ENCODE measurements around the gene TNIP2. TPM values are rescaled to one million over a fixed set of nuclear protein-coding genes. Genes with fewer than 3 reads are reported as not detected.
A peak's percentile ranks its signal among the peaks of the same experiment; 100 is the strongest.

Gene TNIP2
- total and polyA plus RNA-seq, 2 experiments from 2014 or later: 42.7 to 50.8 TPM

DNA sequence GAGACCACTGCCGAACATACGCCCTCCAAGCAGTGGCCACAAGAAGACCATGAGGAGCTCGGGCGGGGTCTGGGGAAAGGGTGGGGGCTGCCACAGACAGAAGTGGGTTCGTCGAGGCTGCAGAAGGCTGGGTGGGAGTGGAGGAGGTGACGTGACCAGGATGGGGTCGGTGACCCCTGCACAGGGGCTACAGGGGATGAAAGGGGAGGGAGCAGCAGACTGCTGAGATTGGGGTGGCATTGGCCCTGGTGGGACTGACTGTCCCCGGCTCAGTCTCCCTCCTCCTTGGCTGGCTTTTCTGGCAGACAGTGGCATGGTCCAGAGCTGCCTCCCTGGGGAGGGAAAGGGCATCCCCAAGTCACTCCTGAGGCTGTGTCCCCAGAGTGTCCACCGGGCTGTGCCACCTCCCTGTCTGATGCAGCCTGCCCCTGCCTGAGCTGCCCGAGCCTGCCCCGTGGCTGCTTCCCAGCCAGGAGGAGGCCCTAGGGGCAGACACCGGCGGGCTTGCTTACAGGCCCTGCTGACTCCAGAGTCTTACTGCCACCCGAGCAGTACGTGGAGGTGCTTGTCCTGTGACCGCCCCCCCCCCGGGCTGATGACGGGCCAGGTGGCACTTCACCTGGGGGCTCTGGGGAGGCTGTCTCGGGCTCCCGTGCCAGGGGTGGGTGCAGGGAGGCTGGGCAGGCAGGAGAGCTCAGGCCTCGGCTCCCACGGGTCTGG is 44.0 kb upstream of the TNIP2 start:
- Histone ChIP-seq H3K9me3 (ENCODE audit: low read depth) (no peaks in the 10 kb centered on the region), H3K4me1 (ENCODE audit: insufficient read depth) (peaks cover 55% of the 10 kb centered on the region), H3K36me3 (replicated peaks; ENCODE audit: insufficient read depth, low read depth) (no peaks in the 10 kb centered on the region), H4K20me1 (ENCODE audit: insufficient read depth, poor library complexity, severe bottlenecking) (no peaks in the 10 kb centered on the region), H3K79me2 (peaks cover 40% of the 10 kb centered on the region), H2AFZ (no peak overlapping the region), H3K27ac (peak overlapping the region; percentile 94), H3K9me2 (replicated peaks; ENCODE audit: insufficient read depth) (no peaks in the 10 kb centered on the region), H3K4me2 (peak overlapping the region; percentile 61), H3K27me3 (no peaks in the 10 kb centered on the region), H3K4me3 (no peak overlapping the region)
- no peak for DNase-seq (ENCODE audit: low spot score)
- TF ChIP-seq, protein P1, sequence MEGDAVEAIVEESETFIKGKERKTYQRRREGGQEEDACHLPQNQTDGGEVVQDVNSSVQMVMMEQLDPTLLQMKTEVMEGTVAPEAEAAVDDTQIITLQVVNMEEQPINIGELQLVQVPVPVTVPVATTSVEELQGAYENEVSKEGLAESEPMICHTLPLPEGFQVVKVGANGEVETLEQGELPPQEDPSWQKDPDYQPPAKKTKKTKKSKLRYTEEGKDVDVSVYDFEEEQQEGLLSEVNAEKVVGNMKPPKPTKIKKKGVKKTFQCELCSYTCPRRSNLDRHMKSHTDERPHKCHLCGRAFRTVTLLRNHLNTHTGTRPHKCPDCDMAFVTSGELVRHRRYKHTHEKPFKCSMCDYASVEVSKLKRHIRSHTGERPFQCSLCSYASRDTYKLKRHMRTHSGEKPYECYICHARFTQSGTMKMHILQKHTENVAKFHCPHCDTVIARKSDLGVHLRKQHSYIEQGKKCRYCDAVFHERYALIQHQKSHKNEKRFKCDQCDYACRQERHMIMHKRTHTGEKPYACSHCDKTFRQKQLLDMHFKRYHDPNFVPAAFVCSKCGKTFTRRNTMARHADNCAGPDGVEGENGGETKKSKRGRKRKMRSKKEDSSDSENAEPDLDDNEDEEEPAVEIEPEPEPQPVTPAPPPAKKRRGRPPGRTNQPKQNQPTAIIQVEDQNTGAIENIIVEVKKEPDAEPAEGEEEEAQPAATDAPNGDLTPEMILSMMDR (IDR thresholded peaks at IDR 0.05; ENCODE audit: poor library complexity): no peak
- TF ChIP-seq EZH2 (IDR thresholded peaks at IDR 0.05; ENCODE audit: borderline replicate concordance) (no peak), EZH2phosphoT487 (IDR thresholded peaks at IDR 0.05; ENCODE audit: low read depth, severe bottlenecking, unreplicated experiment) (no peak)
- WGBS (ENCODE audit: low lambda C conversion rate, missing lambda C conversion rate): 86% methylated on average over 17 of the region's 23 CpGs

DNA sequence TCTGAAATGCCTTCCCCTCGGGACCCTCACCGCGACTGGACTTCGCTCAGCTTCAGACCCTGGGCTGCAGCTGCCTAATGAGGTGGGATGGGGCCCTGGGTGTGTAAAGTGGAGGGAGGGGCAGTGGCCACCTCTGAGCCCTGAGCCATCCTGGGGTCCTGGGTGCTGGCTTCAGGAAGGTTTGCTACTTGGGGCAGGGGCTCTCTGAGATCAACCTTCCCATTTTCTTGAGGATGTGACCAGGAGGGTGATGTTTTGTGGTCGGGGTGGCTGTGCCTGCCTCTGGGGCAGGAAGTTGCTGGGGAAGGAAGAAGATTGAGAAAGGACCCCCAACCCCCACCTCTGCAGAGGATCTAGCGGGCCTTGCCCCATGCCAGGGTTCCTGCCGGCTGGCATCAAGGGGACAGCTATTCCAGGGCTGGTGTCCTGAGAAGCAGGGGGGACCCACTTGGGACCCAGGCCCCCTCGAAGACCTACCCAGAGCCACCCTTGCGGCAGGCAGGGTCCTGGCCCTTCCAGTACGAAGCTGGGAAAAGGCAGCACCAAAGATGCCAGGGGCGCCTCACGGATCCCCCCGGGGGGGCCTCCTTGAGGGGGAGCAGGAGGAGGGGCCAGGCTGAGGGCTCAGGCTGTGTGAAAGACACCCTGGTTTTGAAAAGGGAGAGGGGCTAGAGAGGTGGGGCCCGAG is 43.2 kb upstream of the TNIP2 start:
- no peaks in the 10 kb centered on the region for H4K20me1 ChIP-seq (ENCODE audit: insufficient read depth, poor library complexity, severe bottlenecking)
- H3K4me3 ChIP-seq: no peak overlapping the region
- H3K4me1 ChIP-seq (ENCODE audit: insufficient read depth): peaks cover 63% of the 10 kb centered on the region
- no peak overlapping the region for H2AFZ ChIP-seq
- 93% methylated on average over 10 of the region's 14 CpGs for WGBS (ENCODE audit: low lambda C conversion rate, missing lambda C conversion rate)
- peaks cover 42% of the 10 kb centered on the region for H3K79me2 ChIP-seq
- no peaks in the 10 kb centered on the region for H3K9me3 ChIP-seq (ENCODE audit: low read depth)
- TF ChIP-seq, protein P1 (IDR thresholded peaks at IDR 0.05; ENCODE audit: poor library complexity): no peak
- TF ChIP-seq EZH2 (IDR thresholded peaks at IDR 0.05; ENCODE audit: borderline replicate concordance) (no peak), EZH2phosphoT487 (IDR thresholded peaks at IDR 0.05; ENCODE audit: low read depth, severe bottlenecking, unreplicated experiment) (no peak)
- H3K4me2 ChIP-seq: peak overlapping the region; percentile 61
- no peaks in the 10 kb centered on the region for H3K36me3 ChIP-seq (replicated peaks; ENCODE audit: insufficient read depth, low read depth)
- no peak for DNase-seq (ENCODE audit: low spot score)
- peak overlapping the region; percentile 94 for H3K27ac ChIP-seq
- no peaks in the 10 kb centered on the region for H3K9me2 ChIP-seq (replicated peaks; ENCODE audit: insufficient read depth)
- H3K27me3 ChIP-seq: no peaks in the 10 kb centered on the region

DNA sequence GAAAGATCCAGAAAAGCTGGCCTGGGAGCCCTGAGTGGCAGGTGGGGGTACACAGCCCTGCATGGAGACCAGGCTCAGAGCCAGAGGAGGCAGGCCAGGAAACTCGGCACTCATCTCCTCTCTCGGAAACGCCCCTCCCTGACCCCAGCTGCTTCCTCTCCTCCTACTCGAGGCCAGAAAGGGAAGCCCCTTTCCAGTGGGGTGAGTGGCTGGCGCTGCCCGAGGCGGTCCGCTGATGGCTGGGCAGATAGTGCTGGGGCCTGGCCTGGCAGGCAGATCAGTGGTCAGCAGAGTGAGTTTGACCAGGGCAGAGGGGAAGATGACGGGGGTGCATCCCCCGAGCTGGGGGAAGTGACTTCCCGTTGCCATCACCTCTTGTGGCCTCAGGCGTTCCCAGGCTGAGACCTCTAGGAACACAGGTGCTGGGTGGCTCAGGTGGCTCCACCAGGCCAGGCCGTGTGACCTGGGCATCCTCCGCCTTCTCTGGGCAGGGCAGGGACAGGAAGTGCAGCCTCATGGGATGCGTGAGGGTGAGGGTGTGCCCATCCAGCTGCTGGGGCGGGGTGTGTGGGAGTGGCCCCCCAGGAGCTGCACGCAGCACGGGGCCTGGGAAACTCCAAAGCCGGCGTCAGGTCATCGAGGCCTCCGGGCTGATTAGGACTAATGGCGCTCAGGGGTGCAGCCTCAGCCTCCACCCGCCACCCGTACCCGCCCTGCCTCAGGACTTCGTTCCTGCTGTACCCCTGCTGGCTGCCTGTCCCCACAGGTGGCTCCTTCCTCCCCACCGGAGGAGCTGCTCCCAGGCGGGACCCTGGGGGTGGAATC is 42.5 kb upstream of the TNIP2 start:
- Histone ChIP-seq H3K9me2 (replicated peaks; ENCODE audit: insufficient read depth) (no peaks in the 10 kb centered on the region), H3K27ac (peak overlapping the region; percentile 62), H2AFZ (no peak overlapping the region), H3K4me2 (peak overlapping the region; percentile 49), H3K4me3 (no peak overlapping the region), H3K79me2 (peaks cover 43% of the 10 kb centered on the region), H3K4me1 (ENCODE audit: insufficient read depth) (peaks cover 70% of the 10 kb centered on the region), H3K36me3 (replicated peaks; ENCODE audit: insufficient read depth, low read depth) (no peaks in the 10 kb centered on the region), H3K9me3 (ENCODE audit: low read depth) (no peaks in the 10 kb centered on the region), H4K20me1 (ENCODE audit: insufficient read depth, poor library complexity, severe bottlenecking) (no peaks in the 10 kb centered on the region), H3K27me3 (no peaks in the 10 kb centered on the region)
- TF ChIP-seq EZH2 (IDR thresholded peaks at IDR 0.05; ENCODE audit: borderline replicate concordance) (no peak), EZH2phosphoT487 (IDR thresholded peaks at IDR 0.05; ENCODE audit: low read depth, severe bottlenecking, unreplicated experiment) (no peak)
- TF ChIP-seq, protein P1 (IDR thresholded peaks at IDR 0.05; ENCODE audit: poor library complexity): no peak
- 80% methylated on average over 29 of the region's 29 CpGs for WGBS (ENCODE audit: low lambda C conversion rate, missing lambda C conversion rate)
- DNase-seq (ENCODE audit: low spot score): no peak

Measured in hepatocyte (in vitro differentiated cells).